ENCODE results near the gene HTR5A.

DNA sequence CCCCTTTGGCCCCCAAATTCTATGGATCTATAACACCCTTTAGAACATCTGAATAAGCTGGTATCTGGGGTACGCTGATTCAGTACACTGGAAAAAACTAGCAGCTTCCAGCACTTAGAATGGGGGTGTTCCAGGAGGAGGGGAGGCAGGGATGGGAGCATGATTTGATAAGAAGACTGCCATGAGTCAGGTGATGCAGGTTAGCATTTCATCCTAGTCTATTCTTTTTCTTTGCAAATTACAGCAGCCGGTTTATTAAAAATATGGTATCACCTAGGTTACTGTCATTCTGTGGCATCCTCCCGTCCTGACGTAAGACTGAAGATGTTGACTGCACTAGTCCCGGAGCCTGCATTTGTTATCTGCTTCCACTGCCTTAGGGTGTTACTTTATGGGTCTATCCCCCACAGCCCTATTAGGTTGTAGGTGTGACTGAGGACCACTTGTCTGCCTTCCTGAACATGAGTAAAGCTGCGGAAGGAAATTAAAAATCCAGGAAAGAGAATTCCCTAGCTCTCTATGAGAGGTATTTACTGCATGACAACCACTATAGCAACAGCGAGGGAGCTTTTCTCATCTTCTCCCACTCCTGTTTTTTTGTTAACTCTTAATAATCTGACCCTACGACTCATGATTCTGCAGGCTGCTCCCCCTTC, 1.9 kb downstream of the HTR5A start:
- no peak for TF ChIP-seq POLR2A (IDR thresholded peaks at IDR 0.05)
- TF ChIP-seq, protein P1, sequence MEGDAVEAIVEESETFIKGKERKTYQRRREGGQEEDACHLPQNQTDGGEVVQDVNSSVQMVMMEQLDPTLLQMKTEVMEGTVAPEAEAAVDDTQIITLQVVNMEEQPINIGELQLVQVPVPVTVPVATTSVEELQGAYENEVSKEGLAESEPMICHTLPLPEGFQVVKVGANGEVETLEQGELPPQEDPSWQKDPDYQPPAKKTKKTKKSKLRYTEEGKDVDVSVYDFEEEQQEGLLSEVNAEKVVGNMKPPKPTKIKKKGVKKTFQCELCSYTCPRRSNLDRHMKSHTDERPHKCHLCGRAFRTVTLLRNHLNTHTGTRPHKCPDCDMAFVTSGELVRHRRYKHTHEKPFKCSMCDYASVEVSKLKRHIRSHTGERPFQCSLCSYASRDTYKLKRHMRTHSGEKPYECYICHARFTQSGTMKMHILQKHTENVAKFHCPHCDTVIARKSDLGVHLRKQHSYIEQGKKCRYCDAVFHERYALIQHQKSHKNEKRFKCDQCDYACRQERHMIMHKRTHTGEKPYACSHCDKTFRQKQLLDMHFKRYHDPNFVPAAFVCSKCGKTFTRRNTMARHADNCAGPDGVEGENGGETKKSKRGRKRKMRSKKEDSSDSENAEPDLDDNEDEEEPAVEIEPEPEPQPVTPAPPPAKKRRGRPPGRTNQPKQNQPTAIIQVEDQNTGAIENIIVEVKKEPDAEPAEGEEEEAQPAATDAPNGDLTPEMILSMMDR (IDR thresholded peaks at IDR 0.05): no peak
